Skeletal muscle tissue (tissue), 4 donors: ENCODE results near the gene NME2. TPM values are rescaled to one million over a fixed set of nuclear protein-coding genes. Genes with fewer than 3 reads are reported as not detected.
A peak's percentile ranks its signal among the peaks of the same experiment; 100 is the strongest.

Source experiments
- H3K27ac ChIP-seq: one replicate; pipeline ENCODE4 v1.7.0; 2013; ENCODE audit warnings: mild to moderate bottlenecking, low read depth, low read length, inconsistent platforms
- H3K27me3 ChIP-seq, 3 donors: one replicate each; pipeline ENCODE4 v1.7.0; 2013; ENCODE audit warnings: low read length in 3 of 3; ENCODE audit not compliant: control insufficient read depth in 3 of 3, insufficient read depth in 3 of 3
- H3K36me3 ChIP-seq, 3 donors: one replicate each; pipeline ENCODE4 v1.7.0; 2013; ENCODE audit warnings: low read length in 3 of 3; ENCODE audit not compliant: control insufficient read depth in 3 of 3, insufficient read depth in 3 of 3
- H3K4me1 ChIP-seq, 3 donors: one replicate each; pipeline ENCODE4 v1.7.0; 2013; ENCODE audit warnings: low read length in 3 of 3, mild to moderate bottlenecking in 3 of 3; ENCODE audit not compliant: control insufficient read depth in 3 of 3, insufficient read depth in 3 of 3
- H3K4me3 ChIP-seq, 3 donors: one replicate each; pipeline ENCODE4 v1.7.0; 2013; ENCODE audit warnings: low read length in 3 of 3
- H3K9ac ChIP-seq, 3 donors: one replicate each; pipeline ENCODE4 v1.7.0; 2013; ENCODE audit warnings: low read length in 3 of 3, mild to moderate bottlenecking in 3 of 3, moderate library complexity in 2 of 3, low read depth in 1 of 3
- H3K9me3 ChIP-seq, 3 donors: one replicate each; pipeline ENCODE4 v1.7.0; 2013; ENCODE audit warnings: low read length in 3 of 3; ENCODE audit not compliant: control insufficient read depth in 3 of 3
- total RNA-seq: library from RNA; depleted of rRNA; stranded (reverse); fragments of >200 nt; gene quantifications from one replicate; pipeline ENCODE4 v1.2.3, GENCODE V29; 2014
- donor health status: Osteomylitis.

NME2 gene
- total RNA-seq, 1 donor from 2014 or later, result 240 TPM

GRCh38 chr17:51152766-51153209 is 13.4 kb upstream of the NME2 start:
- H3K9me3 ChIP-seq, result no peaks in the 10 kb centered on the region
- H3K27me3 ChIP-seq, result no peaks in the 10 kb centered on the region
- H3K36me3 ChIP-seq, result peaks cover 4 to 13% (median 7%) of the 10 kb centered on the region in 3 donors
- peak overlapping the region; percentile 92 for H3K27ac ChIP-seq
- H3K4me3 ChIP-seq, result peak overlapping the region; percentile 51 to 80 (median 75)
- peak overlapping the region; percentile 88 to 96 (median 90) for H3K9ac ChIP-seq
- H3K4me1 ChIP-seq, result peaks cover 9 to 16% (median 15%) of the 10 kb centered on the region in 3 donors

GRCh38 chr17:51153210-51154072 is 12.8 kb upstream of the NME2 start, which contains the start of gene NME1:
Gene NME1 (plus strand): TSS chr17:51153559. CDS start chr17:51155655, 2,096 bp downstream.
- Histone ChIP-seq H3K9me3 (no peaks in the 10 kb centered on the region), H3K4me1 (peaks cover 9 to 16% (median 15%) of the 10 kb centered on the region in 3 donors), H3K27ac (peak within 1 kb of the TSS; percentile 92), H3K9ac (peak within 1 kb of the TSS; percentile 88 to 96 (median 90)), H3K27me3 (no peaks in the 10 kb centered on the region), H3K36me3 (peaks cover 4 to 13% (median 8%) of the 10 kb centered on the region in 3 donors), H3K4me3 (peak within 1 kb of the TSS; percentile 86 to 95 (median 95))

GRCh38 chr17:51154176-51154575 is 12.0 kb upstream of the NME2 start:
- peaks cover 9 to 16% (median 15%) of the 10 kb centered on the region in 3 donors for H3K4me1 ChIP-seq
- peak overlapping the region; percentile 86 to 95 (median 95) for H3K4me3 ChIP-seq
- H3K27me3 ChIP-seq, result no peaks in the 10 kb centered on the region
- peaks cover 7 to 13% (median 13%) of the 10 kb centered on the region in 3 donors for H3K36me3 ChIP-seq
- peak overlapping the region; percentile 82 to 88 (median 86) for H3K9ac ChIP-seq
- H3K27ac ChIP-seq, result peak overlapping the region; percentile 92
- no peaks in the 10 kb centered on the region for H3K9me3 ChIP-seq

- no peak overlapping the region for H3K27ac ChIP-seq
- no peak overlapping the region for H3K9ac ChIP-seq
- peaks cover 9 to 16% (median 15%) of the 10 kb centered on the region in 3 donors for H3K4me1 ChIP-seq
Measured at GRCh38 chr17:51155416-51155815, 10.8 kb upstream of the NME2 start.

GRCh38 chr17:51159604-51160003 is 6.6 kb upstream of the NME2 start:
- no peak overlapping the region for H3K27ac ChIP-seq
- H3K9me3 ChIP-seq, result no peaks in the 10 kb centered on the region
- peaks cover 0 to 3% (median under 1%) of the 10 kb centered on the region in 3 donors for H3K4me1 ChIP-seq
- no peak overlapping the region for H3K4me3 ChIP-seq
- H3K36me3 ChIP-seq, result peaks cover 23 to 38% (median 30%) of the 10 kb centered on the region in 3 donors
- no peak overlapping the region for H3K9ac ChIP-seq
- no peaks in the 10 kb centered on the region for H3K27me3 ChIP-seq

More at GRCh38 chr17:51155416-51155815, 10.8 kb upstream of the NME2 start:
- H3K27me3 ChIP-seq, result no peaks in the 10 kb centered on the region
- no peak overlapping the region for H3K4me3 ChIP-seq
- peaks cover 11 to 21% (median 20%) of the 10 kb centered on the region in 3 donors for H3K36me3 ChIP-seq
- no peaks in the 10 kb centered on the region for H3K9me3 ChIP-seq

- Histone ChIP-seq H3K9ac (no peak overlapping the region), H3K9me3 (no peaks in the 10 kb centered on the region), H3K36me3 (peaks cover 21 to 35% (median 23%) of the 10 kb centered on the region in 3 donors), H3K4me3 (no peak overlapping the region), H3K4me1 (peaks cover 10 to 11% (median 11%) of the 10 kb centered on the region in 3 donors), H3K27ac (no peak overlapping the region), H3K27me3 (no peaks in the 10 kb centered on the region)
Measured at GRCh38 chr17:51161541-51161940, 4.7 kb upstream of the NME2 start.

- H3K9me3 ChIP-seq, result no peaks in the 10 kb centered on the region
Measured at GRCh38 chr17:51164911-51165679, 1.1 kb upstream of the NME2 start.

GRCh38 chr17:51165680-51166197 is 472 bp upstream of the NME2 start:
- Histone ChIP-seq H3K9ac (peak overlapping the region; percentile 91 to 94 (median 92)), H3K27ac (peak overlapping the region; percentile 94), H3K9me3 (no peaks in the 10 kb centered on the region), H3K4me1 (peaks cover 10 to 17% (median 15%) of the 10 kb centered on the region in 3 donors), H3K4me3 (peak overlapping the region; percentile 90 to 96 (median 93)), H3K27me3 (no peaks in the 10 kb centered on the region), H3K36me3 (peaks cover 18 to 31% (median 28%) of the 10 kb centered on the region in 3 donors)

More at GRCh38 chr17:51164911-51165679, 1.1 kb upstream of the NME2 start:
- no peaks in the 10 kb centered on the region for H3K27me3 ChIP-seq
- peaks cover 22 to 32% (median 25%) of the 10 kb centered on the region in 3 donors for H3K36me3 ChIP-seq
- peak overlapping the region; percentile 90 to 96 (median 93) for H3K4me3 ChIP-seq
- H3K4me1 ChIP-seq, result peaks cover 10 to 17% (median 15%) of the 10 kb centered on the region in 3 donors
- peak overlapping the region; percentile 91 to 94 (median 92) for H3K9ac ChIP-seq
- H3K27ac ChIP-seq, result peak overlapping the region; percentile 94
